Osteoblast (primary cell): Measurements from ENCODE around the gene IRF8. TPM values are rescaled to one million over a fixed set of nuclear protein-coding genes. Genes with fewer than 3 reads are reported as not detected.
"Not testable (repeated sequence)": the region's sequence is repeated elsewhere in the genome, so short reads cannot be mapped to it uniquely, and the experiment has no call there.

Experiments
- DNase-seq: peaks from one replicate; pipeline ENCODE4 v3.0.0; 2011; ENCODE audit warnings: low spot score, mixed read lengths; ENCODE audit not compliant: insufficient read length; ENCODE audit errors: missing footprints
- H2AFZ ChIP-seq: 2 replicates; pipeline ENCODE4 v1.6.0; 2011; ENCODE audit warnings: mild to moderate bottlenecking, low read length
- H3K27ac ChIP-seq: 2 replicates; pipeline ENCODE4 v1.5.1; 2011; ENCODE audit warnings: mild to moderate bottlenecking, low read depth, low read length, moderate library complexity
- H3K27me3 ChIP-seq: 2 replicates; pipeline ENCODE4 v1.6.0; 2012; ENCODE audit warnings: mild to moderate bottlenecking, control low read depth, inconsistent platforms, low read length, moderate library complexity; ENCODE audit not compliant: insufficient read depth
- H3K36me3 ChIP-seq: 2 replicates; pipeline ENCODE4 v1.5.1; 2011; ENCODE audit warnings: mild to moderate bottlenecking, low read length, control low read depth, moderate library complexity; ENCODE audit not compliant: insufficient read depth
- H3K4me1 ChIP-seq: 2 replicates; pipeline ENCODE4 v1.5.1; 2011; ENCODE audit warnings: mild to moderate bottlenecking, low read length, control low read depth, moderate library complexity; ENCODE audit not compliant: insufficient read depth
- H3K4me2 ChIP-seq: 2 replicates; pipeline ENCODE4 v1.6.0; 2011; ENCODE audit warnings: mild to moderate bottlenecking, low read length; ENCODE audit not compliant: insufficient read depth
- H3K4me3 ChIP-seq: fragments of 200-600 bp; sonication (generic); 3 replicates; pipeline ENCODE4 v1.5.1; 2012; ENCODE audit warnings: mild to moderate bottlenecking, low read length, inconsistent platforms; ENCODE audit not compliant: insufficient read depth
- H3K79me2 ChIP-seq: 2 replicates; pipeline ENCODE4 v1.6.0; 2012; ENCODE audit warnings: mild to moderate bottlenecking, low read length, control low read depth, inconsistent platforms; ENCODE audit not compliant: insufficient read depth
- H3K9me3 ChIP-seq: 2 replicates; pipeline ENCODE4 v1.5.1; 2011; ENCODE audit warnings: low read depth, low read length, control low read depth
- H4K20me1 ChIP-seq: 2 replicates; pipeline ENCODE4 v1.6.0; 2012; ENCODE audit warnings: mild to moderate bottlenecking, low read length, control low read depth; ENCODE audit not compliant: insufficient read depth
- CTCF ChIP-seq: IDR thresholded peaks from 2 replicates; pipeline ENCODE4 v1.5.1; 2011; ENCODE audit warnings: mild to moderate bottlenecking, low read depth, low read length, moderate library complexity; ENCODE audit errors: extremely low read depth
- total RNA-seq: library from RNA; depleted of rRNA; stranded (reverse); fragments of >200 nt; gene quantifications from 2 replicates; pipeline ENCODE4 v1.2.3, GENCODE V29; 2012

Gene IRF8
- total RNA-seq, 1 donor: 0.36 TPM

- Histone ChIP-seq H3K4me2 (no peak overlapping the region), H3K27ac (no peak overlapping the region), H4K20me1 (no peaks in the 10 kb centered on the region), H3K27me3 (no peaks in the 10 kb centered on the region), H3K36me3 (no peaks in the 10 kb centered on the region), H3K79me2 (no peaks in the 10 kb centered on the region), H3K4me3 (no peak overlapping the region), H3K9me3 (no peaks in the 10 kb centered on the region), H2AFZ (no peak overlapping the region), H3K4me1 (no peaks in the 10 kb centered on the region)
- no peak for DNase-seq
- TF ChIP-seq CTCF: no peak
Observed at GRCh38 chr16:85856585-85856984, 42.4 kb upstream of the IRF8 start.

- H3K9me3 ChIP-seq: no peaks in the 10 kb centered on the region
- no peak for TF ChIP-seq CTCF
- no peak overlapping the region for H2AFZ ChIP-seq
- no peak overlapping the region for H3K27ac ChIP-seq
- H3K36me3 ChIP-seq: no peaks in the 10 kb centered on the region
- DNase-seq: peak; percentile 37
- no peak overlapping the region for H3K4me2 ChIP-seq
- H3K4me3 ChIP-seq: no peak overlapping the region
- H3K4me1 ChIP-seq: no peaks in the 10 kb centered on the region
- H4K20me1 ChIP-seq: no peaks in the 10 kb centered on the region
- H3K79me2 ChIP-seq: no peaks in the 10 kb centered on the region
- H3K27me3 ChIP-seq: no peaks in the 10 kb centered on the region
Observed at GRCh38 chr16:85857406-85857805, 41.6 kb upstream of the IRF8 start.

- not testable (repeated sequence) for H3K27me3 ChIP-seq, H3K36me3 ChIP-seq, H3K4me3 ChIP-seq, H3K4me2 ChIP-seq, H3K4me1 ChIP-seq, H3K9me3 ChIP-seq, H4K20me1 ChIP-seq, H3K79me2 ChIP-seq, DNase-seq, H3K27ac ChIP-seq, H2AFZ ChIP-seq
Observed at GRCh38 chr16:85858571-85858970, 40.4 kb upstream of the IRF8 start.

GRCh38 chr16:85858984-85859817 lies 39.8 kb upstream of the IRF8 start:
- Histone ChIP-seq H3K36me3 (no peaks in the 10 kb centered on the region), H3K27me3 (no peaks in the 10 kb centered on the region), H3K79me2 (no peaks in the 10 kb centered on the region), H2AFZ (no peak overlapping the region), H3K4me1 (no peaks in the 10 kb centered on the region), H4K20me1 (no peaks in the 10 kb centered on the region), H3K4me3 (no peak overlapping the region), H3K27ac (no peak overlapping the region), H3K4me2 (no peak overlapping the region), H3K9me3 (no peaks in the 10 kb centered on the region)
- no peak for DNase-seq
- TF ChIP-seq CTCF: no peak
